ENCODE results near the gene DLGAP5.

GRCh38 chr14:55206175-55206693, 14.8 kb upstream of the DLGAP5 start:
- TF ChIP-seq POLR2A (IDR thresholded peaks at IDR 0.05; ENCODE audit: extremely low read depth, insufficient read length) (no peak), CTCF (IDR thresholded peaks at IDR 0.05; ENCODE audit: low read depth, low read length) (no peak)
